Measurements from ENCODE around the gene DRICH1. TPM values are rescaled to one million over a fixed set of nuclear protein-coding genes. Genes with fewer than 3 reads are reported as not detected.
"Not testable (repeated sequence)": the region's sequence is repeated elsewhere in the genome, so short reads cannot be mapped to it uniquely, and the experiment has no call there.

DRICH1 gene
- total RNA-seq, 2 experiments from 2014 or later: 0.38 to 0.49 TPM

- Histone ChIP-seq H3K9me2 (ENCODE audit: insufficient read depth, low read length) (no peaks in the 10 kb centered on the region), H3K4me3 (ENCODE audit: low read depth, low read length, poor library complexity, severe bottlenecking) (no peak overlapping the region), H3K36me3 (ENCODE audit: insufficient read depth, low read length) (0 out of 2 replicates have a peak, but pooled peaks cover 6% of the 10 kb centered on the region), H3K27ac (ENCODE audit: low read depth, low read length, poor library complexity, severe bottlenecking) (no peak overlapping the region), H2AFZ (ENCODE audit: low read length) (no peak overlapping the region), H3K4me2 (ENCODE audit: low read length) (no peak overlapping the region), H3K4me1 (ENCODE audit: insufficient read depth, low read length, poor library complexity, severe bottlenecking) (no peaks in the 10 kb centered on the region), H4K20me1 (ENCODE audit: insufficient read depth, low read length) (no peaks in the 10 kb centered on the region), H3K9me3 (ENCODE audit: low read length) (no peaks in the 10 kb centered on the region), H3K79me2 (ENCODE audit: insufficient read depth, low read depth, low read length) (no peaks in the 10 kb centered on the region)
- DNase-seq (ENCODE audit: low spot score): no peak
- POLR2A ChIA-PET: no interaction called here
- TF ChIP-seq CTCF (conservative IDR thresholded peaks at IDR 0.05; ENCODE audit: low read length) (no peak), EZH2phosphoT487 (IDR thresholded peaks at IDR 0.05; ENCODE audit: borderline replicate concordance, low read depth, low read length) (no peak)
- no TSS peak for BruUV-seq (replicated peaks)
- intact Hi-C loops (cut with micrococcal nuclease; ENCODE audit: unreplicated experiment): no loop called here
- CTCF ChIA-PET (ENCODE audit: unreplicated experiment): no interaction called here
These were observed 46.0 kb upstream of the DRICH1 start for GRCh38 chr22:23678133-23678532.

GRCh38 chr22:23677701-23677995 is 45.5 kb upstream of the DRICH1 start:
- H3K36me3 ChIP-seq (ENCODE audit: insufficient read depth, low read length): 0 out of 2 replicates have a peak, but pooled peaks cover under 1% of the 10 kb centered on the region
- no peak overlapping the region for H3K4me3 ChIP-seq (ENCODE audit: low read depth, low read length, poor library complexity, severe bottlenecking)
- H3K79me2 ChIP-seq (ENCODE audit: insufficient read depth, low read depth, low read length): no peaks in the 10 kb centered on the region
- no TSS peak for BruUV-seq (replicated peaks)
- no peaks in the 10 kb centered on the region for H3K4me1 ChIP-seq (ENCODE audit: insufficient read depth, low read length, poor library complexity, severe bottlenecking)
- intact Hi-C loops (cut with micrococcal nuclease; ENCODE audit: unreplicated experiment): no loop called here
- H3K27ac ChIP-seq (ENCODE audit: low read depth, low read length, poor library complexity, severe bottlenecking): no peak overlapping the region
- CTCF ChIA-PET (ENCODE audit: unreplicated experiment): no interaction called here
- no peak for DNase-seq (ENCODE audit: low spot score)
- no peak overlapping the region for H3K4me2 ChIP-seq (ENCODE audit: low read length)
- POLR2A ChIA-PET: no interaction called here
- H3K9me3 ChIP-seq (ENCODE audit: low read length): no peaks in the 10 kb centered on the region
- TF ChIP-seq EZH2phosphoT487 (IDR thresholded peaks at IDR 0.05; ENCODE audit: borderline replicate concordance, low read depth, low read length) (no peak), CTCF (conservative IDR thresholded peaks at IDR 0.05; ENCODE audit: low read length) (no peak)
- no peaks in the 10 kb centered on the region for H4K20me1 ChIP-seq (ENCODE audit: insufficient read depth, low read length)
- H2AFZ ChIP-seq (ENCODE audit: low read length): no peak overlapping the region
- H3K9me2 ChIP-seq (ENCODE audit: insufficient read depth, low read length): no peaks in the 10 kb centered on the region

GRCh38 chr22:23676841-23677700 is 45.0 kb upstream of the DRICH1 start:
- H3K4me3 ChIP-seq (ENCODE audit: low read depth, low read length, poor library complexity, severe bottlenecking); DNase-seq (ENCODE audit: low spot score); H4K20me1 ChIP-seq (ENCODE audit: insufficient read depth, low read length); H3K27ac ChIP-seq (ENCODE audit: low read depth, low read length, poor library complexity, severe bottlenecking); H3K79me2 ChIP-seq (ENCODE audit: insufficient read depth, low read depth, low read length); H2AFZ ChIP-seq (ENCODE audit: low read length); BruUV-seq (replicated peaks); POLR2A ChIA-PET; CTCF ChIA-PET (ENCODE audit: unreplicated experiment); H3K9me3 ChIP-seq (ENCODE audit: low read length); intact Hi-C loops (cut with micrococcal nuclease; ENCODE audit: unreplicated experiment); H3K9me2 ChIP-seq (ENCODE audit: insufficient read depth, low read length); H3K36me3 ChIP-seq (ENCODE audit: insufficient read depth, low read length); H3K4me1 ChIP-seq (ENCODE audit: insufficient read depth, low read length, poor library complexity, severe bottlenecking); H3K4me2 ChIP-seq (ENCODE audit: low read length): not testable (repeated sequence)

All from OCI-LY7 (cell line).